NCI-H2107 treated with DMSO at 0.1 percent for 48 hours (cell line): ENCODE data around the gene HPCAL1.

Experiments used
- DNase-seq: peaks from one replicate; lab custom pipeline; 2025; ENCODE audit not compliant: unreplicated experiment; lab: John Stamatoyannopoulos, UW

Gene HPCAL1

DNA sequence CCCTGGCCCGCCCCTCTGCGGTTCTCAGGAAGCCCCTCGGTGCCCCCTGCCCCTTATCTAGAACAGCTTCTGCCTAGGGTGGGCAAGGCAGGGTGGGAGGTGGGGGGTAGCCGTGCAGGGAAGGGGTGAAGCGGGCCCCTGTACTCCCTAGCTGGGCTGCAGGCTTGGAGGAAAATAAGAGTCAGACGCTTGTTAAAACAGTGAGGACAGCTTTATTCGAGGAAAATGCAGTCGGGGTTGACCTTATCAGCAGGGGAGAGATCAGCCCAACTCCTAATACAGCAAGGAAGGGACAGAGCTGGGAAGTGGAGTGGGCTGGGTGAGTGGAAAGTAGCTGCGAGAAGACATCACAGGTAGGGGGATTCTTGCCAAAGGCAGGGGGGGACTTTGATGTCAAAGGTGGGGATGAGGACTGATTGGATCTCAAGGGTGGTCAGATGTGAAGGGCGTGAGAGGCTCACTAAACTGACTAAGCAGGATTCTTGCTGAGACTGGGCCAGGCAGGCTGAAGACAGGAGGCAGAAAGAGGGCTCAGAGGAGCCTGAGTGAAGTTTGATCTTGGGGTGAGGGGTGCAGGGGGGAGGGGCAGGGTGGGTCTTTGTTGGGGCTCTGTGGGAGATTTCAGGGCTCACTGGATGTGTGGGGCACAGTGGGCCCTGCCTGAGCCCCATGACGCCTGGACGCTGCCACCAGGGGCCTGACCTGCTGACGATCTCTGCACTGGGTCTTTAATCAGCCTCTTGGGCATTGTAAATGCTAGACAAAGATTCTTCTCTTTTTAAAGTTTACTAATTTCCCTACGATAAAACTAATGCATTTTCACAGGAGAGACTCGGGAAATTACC is 29.9 kb downstream of the HPCAL1 start:
- no peak for DNase-seq

- DNase-seq = no peak
Observed at GRCh38 chr2:10333247-10333613, 30.5 kb downstream of the HPCAL1 start.

GRCh38 chr2:10333966-10334365 is 31.3 kb downstream of the HPCAL1 start:
- DNase-seq = no peak

GRCh38 chr2:10335046-10335840 is 32.5 kb downstream of the HPCAL1 start:
- no peak for DNase-seq

GRCh38 chr2:10336283-10336682 is 33.6 kb downstream of the HPCAL1 start:
- no peak for DNase-seq

- no peak for DNase-seq
Observed at GRCh38 chr2:10337449-10338269, 35.0 kb downstream of the HPCAL1 start.

DNA sequence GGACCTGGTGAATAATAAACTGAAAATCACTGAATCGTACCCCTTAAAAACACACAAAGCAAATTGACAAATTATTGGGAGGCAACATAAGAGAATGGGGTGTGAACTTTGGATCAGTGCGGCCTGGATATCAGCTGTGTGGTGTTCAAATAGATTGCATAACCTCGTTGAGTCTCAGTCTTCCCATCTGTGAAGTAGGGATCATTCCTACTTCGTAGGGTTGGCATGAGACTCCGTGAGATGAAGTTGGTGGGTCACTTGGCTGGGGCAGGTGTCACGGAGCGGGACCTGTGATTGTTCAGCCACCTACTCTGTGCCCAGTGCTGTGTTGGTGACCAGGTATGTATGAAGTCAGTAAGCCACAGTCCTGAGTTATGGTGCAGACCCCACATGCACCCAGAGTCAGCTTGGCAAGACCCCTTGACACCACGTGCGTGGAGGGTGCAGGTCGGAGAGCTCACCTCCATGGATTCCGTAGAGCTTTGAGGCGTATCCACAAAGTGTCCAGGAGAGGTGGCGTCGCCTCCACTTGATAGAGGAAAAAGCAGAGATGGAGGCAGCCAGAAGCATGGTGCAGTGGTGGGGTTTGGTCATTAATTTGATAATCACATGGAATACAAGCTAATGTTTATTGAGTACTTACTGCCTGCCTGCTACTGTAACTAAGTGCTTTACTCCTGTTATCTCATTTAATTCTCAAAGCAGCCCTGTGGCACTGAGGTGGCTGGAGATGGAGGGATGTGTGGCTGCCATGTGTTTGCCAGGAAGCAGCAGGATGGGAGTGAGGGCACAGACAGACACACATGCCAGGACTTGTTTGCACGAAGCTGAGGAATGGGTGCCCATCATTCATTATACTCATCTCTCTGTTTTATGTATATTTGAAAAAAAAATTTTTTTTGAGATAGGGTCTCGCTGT is 35.8 kb downstream of the HPCAL1 start:
- DNase-seq = no peak

- DNase-seq = no peak
Observed at GRCh38 chr2:10339647-10340592, 37.2 kb downstream of the HPCAL1 start.

DNA sequence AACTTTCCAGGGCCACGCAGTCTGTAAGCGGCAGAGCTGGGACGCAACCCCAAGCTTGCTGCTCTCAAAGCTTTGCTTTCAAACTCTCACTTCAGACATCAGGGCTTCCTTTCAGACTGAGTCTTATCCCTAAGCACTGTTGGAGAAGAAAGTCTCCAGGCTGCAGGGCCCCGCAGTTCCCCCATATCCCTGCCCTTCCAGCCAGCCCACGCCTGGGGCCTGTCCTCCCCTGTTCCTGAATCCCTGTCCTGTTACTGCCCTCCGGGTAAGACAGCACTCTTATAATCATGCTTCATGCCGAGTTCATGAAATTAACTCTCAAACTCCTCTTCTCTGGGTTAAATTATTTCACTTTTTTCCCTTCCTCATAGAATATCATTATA is 37.9 kb downstream of the HPCAL1 start:
- DNase-seq = no peak

GRCh38 chr2:10341193-10341592 is 38.5 kb downstream of the HPCAL1 start:
- no peak for DNase-seq

DNA sequence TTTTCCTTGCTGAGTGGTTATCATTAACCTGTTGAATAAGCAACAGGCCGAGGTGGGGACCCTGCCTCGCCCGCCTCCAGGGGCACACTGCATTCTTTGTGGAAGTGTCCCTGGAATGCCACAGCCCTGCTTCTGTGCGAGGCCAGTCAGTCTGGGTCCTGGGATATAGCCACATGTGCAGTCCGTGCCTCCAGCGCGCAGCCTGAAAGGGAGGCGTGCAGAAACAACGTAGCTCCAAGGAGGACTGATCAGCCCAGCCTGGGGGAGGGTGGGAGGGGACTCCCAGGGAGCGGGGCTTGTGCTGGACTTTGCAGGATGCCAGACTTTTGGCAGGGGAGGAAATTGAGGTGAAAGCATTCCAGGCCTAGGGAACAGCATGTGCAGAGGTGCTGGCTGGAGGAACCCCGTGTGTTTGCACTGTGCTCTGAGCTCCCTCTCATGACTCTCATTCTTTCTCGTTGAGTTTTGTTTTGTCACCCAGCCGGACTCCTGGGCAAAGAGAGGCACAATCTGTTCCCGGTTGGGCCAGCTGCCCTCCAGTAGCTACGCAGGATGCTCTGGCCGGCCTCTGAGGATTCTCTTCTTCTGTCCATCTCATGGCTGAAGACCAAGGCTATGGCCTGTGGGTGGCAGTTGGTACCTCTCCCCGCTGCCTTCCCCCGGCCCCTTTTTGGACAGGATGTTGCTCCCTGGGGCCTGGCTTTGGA is 39.7 kb downstream of the HPCAL1 start:
- DNase-seq = no peak

DNA sequence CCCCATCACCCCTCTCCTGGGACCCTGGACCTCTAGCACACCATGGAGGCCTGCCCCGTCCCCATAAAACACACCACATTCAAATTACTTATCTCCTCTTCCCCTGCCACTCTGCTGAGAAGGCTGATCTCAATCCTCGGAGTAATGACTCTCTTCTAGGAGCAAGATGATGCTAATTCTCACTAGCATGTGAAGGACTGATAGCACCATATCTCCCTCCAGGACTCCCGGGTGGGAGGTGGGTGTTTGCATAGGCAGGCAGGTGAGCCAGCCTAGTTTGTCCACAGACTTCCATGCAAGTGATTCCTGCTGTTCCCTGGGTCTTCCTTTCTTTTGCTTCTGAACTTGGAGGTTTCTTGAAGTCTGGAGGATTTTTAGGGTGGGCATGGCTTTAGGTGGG is 40.5 kb downstream of the HPCAL1 start:
- DNase-seq = no peak

- DNase-seq = no peak
Observed at GRCh38 chr2:10343658-10344057, 41.0 kb downstream of the HPCAL1 start.

- DNase-seq = no peak
Observed at GRCh38 chr2:10344105-10345066, 41.7 kb downstream of the HPCAL1 start.

DNA sequence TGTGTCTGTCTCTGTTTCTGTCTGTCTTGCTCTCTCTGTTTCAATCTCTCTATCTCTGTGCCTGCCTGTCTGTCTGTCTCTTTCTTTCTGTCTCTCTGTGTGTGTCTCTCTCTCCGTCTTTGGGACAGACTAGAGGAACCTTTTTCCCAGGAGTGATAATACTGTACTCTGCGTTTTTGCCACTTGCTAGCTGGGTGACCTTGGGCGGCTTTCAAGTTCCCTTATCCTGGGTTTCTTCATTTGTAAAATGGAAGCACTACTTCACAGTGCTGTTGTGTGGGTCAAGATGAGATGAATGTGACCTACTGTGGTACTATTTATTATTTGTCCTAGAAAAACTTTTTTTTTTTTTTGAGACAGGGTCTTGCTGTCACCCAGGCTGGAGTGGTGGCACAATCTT is 42.4 kb downstream of the HPCAL1 start:
- DNase-seq = no peak

DNA sequence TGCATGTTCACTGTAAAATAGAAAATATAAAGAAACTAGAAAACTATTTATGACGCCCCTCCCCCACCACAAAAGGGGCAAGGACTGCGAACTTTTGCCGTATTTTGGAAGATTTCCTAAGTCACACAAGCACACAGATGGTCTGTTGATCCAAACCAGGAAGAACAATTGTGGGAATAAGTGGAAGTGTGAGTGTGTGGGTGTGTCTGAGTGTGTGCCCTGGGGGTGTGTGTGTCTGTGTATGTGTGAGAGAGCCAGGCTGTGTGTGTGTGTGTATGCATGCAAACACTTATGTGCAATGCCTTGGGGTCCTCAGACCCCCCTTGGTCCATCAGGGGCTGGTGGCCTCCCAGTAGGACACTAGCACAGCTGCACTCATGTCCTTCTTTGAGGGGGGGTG is 43.1 kb downstream of the HPCAL1 start:
- DNase-seq = no peak

GRCh38 chr2:10346929-10347561 is 44.3 kb downstream of the HPCAL1 start:
- DNase-seq = no peak
